ENCODE results near the gene SELENOW.
"Not testable (repeated sequence)": the region's sequence is repeated elsewhere in the genome, so short reads cannot be mapped to it uniquely, and the experiment has no call there.

SELENOW gene

DNA sequence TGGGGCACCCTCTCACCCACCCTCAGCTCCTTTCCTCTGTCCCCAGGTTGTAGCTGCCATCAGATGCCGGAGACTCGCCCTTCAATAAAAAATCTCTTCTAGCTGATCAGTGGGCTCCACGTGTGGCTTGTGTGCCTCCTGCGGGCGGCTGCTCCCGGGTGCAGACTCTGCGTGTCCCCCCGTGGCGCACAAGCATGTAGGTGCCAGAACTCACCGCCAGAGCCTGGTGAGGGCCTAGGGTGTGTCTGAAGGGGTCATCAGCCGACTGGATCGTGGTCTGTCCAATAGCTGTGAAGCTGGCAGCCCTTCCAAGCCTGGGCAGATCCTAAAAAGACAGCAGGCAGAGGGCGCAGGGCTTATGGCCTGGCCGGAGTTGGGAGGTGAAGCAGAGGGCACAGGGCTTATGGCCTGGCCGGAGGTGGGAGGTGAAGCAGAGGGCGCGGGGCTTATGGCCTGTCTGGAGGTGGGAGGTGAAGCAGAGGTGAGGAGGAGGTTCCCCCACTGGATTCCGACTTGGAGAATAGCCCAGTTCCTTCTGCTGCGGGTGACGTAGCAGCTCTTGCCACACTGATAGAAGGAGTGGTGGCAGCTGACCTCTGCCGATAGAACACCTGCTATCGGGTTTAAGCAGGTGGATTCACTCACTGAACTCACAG is 21.4 kb upstream of the SELENOW start:
- DNase-seq: no peak

DNA sequence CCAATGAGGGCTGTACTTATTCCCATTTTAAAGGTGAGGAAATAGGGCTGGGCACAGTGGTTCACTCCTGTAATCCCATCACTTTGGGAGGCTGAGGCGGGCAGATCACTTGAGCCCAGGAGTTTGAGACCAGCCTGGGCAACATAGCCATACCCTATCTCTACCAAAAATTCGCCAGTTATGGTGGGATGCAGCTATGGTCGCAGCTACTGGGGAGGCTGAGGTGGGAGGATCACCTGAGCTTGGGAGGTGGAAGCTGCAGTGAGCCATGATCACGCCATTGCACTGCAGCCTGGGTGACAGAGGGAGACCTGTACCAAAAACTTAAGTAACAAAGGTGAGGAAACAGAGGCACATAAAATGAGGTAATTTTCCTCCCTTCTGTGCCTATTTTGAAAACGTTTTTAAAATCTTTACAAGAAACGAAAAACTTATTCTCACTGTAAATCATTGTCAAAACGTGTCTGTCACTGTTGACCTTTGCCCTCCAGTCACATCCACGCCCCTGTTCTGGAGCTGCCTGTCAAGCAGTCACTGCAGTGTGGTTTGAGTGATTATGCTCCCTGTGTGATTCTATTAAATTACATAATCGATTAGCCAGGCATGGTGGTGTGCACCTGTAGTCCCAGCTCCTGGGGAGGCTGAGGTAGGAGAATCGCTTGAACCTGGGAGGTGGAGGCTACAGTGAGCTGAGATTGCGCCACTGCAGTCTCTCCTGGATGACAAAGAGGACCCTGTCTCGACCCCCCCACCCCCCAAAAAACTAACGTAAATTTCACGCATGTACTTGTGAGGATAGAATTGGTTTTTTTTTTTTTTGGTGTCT is 20.7 kb upstream of the SELENOW start:
- DNase-seq: no peak

DNA sequence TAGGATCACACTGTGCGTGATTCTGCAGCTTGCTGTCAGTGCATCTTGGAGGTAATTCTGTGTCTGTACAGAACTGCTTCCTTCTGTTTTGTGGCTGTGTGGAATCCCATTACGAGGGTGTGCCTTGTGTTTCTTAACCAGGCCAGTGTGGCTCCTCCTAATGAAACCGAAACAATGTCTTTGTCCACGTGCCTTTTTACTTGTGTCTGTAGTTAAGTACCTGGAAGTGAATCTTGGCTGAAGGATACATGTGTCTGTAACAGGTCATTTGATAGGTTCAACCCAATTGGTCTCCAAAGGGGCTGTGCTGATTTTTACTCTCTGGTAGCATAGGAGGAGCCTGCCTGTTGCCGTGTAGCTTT is 20.1 kb upstream of the SELENOW start:
- DNase-seq: no peak

DNA sequence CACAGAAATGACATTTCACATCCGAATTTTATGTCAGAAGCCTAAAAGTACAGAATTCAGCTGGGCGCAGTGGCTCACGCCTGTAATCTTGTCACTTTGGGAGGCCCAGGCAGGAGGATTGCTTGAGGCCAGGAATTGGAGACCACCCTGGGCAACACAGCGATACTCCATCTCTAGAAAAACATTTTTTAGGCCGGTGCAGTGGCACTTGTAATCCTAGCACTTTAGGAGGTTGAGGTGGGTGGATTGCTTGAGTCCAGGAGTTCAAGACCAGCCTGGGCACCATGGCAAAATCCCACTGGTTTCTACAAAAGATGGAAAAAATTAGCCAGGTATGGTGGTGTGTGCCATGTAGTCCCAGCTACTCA is 17.9 kb upstream of the SELENOW start:
- DNase-seq: no peak

DNA sequence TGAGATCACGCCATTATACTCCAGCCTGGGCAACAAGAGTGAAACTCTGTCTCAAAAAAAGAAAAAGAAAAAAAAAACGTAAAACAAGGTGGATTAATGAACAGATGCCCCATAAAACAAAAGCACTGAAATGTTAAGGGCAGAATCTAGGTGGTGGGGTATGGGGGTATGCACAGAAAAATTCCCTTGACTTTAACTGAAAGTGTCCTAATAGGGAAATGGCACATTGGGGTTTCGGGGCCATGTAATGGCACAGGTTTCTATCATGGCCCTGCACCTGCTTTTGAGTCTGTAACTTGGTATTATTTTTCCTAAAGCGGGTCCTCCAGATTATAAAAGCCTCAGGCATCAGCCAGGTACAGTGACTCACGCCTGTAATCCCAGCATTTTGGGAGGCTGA is 16.9 kb upstream of the SELENOW start:
- DNase-seq: no peak

DNA sequence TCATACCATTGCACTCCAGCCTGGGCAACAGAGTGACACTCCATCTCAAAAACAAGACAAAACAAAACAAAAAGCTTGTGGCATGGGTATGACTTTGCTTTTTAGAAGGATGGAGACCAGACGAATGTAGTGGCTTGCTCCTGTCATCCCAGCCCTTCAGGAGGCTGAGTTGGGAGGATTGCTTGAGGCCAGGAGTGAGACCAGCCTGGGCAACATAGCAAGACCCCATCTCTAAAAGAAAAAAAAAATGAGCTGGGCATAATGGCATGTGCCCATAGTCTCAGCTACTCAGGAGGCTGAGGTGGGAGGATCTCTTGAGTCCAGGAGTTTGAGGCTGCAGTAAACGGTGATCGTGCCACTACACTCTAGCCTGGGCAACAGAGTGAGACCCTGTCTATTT is 16.4 kb upstream of the SELENOW start:
- no peak for DNase-seq

DNA sequence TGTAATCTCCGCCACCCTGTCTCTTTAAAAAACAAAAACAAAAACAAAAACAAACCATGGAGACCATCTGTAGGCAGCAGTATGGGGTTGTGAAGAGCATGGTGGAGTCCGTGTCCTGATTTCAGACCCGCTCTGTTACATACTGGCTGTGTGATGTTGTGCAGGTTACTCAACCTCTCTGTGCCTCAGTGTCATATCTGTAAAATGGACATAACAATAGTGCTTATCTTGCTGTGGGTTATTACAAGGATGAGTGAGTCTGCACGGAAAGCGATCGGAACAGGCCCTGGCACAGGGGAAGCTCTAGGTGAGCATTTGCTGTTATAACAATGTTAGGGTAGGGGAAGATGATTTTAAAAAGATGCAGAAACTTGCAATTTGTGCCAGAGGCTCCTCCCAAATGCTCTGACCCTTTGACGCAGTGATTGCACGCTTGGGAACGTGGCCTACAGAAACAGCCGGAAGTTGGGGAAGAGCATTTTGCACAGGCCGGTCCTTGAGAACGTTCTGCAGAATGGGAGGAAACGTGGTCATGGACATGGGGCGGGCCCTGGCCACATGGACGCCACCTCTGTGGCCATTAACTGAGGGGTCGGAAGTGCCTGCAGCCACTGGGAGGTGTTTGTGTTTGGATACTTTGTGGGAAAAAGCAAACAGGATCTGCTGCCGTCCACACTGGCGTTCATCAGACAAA is 15.7 kb upstream of the SELENOW start:
- no peak for DNase-seq

DNA sequence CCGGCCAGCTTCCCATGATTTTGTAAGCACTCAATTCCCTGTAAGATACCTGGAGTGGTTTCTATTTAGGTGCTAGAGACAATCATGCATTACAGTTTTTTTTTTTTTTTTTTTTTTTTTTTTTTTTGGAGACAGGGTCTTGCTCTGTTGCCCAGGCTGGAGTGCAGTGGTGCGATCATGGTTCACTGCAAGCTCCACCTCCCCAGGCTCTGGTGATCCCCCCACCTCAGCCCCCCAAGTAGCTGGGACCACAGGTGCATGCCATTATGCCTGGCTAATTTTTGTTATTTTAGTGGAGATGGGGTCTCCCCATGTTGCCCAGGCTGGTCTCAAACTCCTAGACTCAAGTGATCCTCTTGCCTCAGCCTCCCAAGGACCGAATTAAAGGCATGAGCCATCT is 13.8 kb upstream of the SELENOW start:
- DNase-seq: not testable (repeated sequence)

DNA sequence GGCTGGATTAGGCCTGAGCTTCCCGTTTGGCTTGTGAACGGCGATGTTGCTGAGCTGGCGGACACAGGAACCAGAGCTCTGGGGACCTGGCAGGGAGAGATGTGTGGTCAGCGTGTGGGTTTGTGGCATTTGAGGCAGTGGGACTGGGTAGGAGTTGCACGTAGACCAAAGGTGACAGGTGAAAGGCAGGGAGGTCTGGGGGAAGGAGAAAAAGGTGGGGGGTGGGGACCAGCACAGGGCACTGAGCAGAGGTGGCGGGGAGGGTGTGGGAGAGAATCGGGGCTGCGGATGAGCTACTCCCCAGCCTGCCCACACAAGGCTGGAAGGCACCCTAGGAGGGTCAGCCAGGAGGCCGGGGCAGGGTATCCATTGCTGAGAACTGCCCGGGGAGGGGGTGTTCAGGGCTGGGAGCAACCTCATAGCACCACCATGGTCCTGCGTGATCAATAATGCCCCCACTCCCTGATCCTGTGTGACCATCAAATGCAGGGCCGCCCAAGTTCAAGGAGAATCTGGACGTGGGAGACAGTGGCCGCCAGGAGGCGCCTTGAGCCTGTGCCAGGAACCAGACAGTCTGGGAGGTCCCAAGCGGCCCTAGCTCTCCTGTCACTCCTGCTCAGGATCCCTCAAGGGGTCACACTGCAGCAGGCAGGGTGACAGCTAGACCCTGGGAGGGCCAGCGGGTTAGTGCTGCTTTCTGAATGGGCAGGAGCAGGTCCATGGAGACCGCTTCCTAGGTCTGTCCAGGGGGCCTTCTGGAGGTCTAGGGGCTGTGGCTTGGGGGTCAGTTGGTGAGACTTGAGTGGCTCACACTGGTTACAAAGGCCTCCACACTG is 12.8 kb upstream of the SELENOW start:
- DNase-seq: peak; percentile 57

DNA sequence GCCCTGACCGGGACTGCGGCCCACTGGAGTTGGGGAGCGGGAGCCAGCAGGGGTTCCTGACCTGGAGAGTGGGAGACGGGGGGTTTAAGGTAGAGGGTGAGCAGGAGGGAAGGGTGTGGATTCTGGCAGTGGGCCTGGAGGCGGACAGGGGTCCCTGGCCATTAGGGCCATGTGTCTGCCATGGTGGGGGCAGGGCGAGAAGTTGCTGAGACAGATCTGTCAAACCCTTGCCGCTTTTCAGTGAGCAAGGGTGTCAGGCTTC is 12.2 kb upstream of the SELENOW start:
- no peak for DNase-seq

DNA sequence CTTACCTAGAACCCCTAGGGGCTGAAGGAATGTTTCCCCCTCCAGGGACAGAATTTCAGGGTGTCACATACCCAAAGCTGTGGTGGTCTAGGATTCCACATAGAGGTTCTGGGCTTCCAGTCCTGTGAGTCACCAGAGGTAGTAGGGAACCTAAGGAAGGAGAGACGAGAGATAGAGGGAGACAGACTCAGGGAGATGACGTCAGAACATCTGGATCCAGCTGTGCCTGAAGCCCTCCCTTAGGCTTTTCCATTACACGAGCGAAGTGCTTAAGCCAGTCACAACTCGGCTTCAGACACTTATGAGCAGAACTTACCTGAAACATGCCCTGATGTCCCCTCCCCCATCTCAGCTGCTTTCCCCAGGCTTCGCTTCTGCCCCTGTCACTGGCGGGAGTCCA is 11.8 kb upstream of the SELENOW start:
- DNase-seq: no peak

DNA sequence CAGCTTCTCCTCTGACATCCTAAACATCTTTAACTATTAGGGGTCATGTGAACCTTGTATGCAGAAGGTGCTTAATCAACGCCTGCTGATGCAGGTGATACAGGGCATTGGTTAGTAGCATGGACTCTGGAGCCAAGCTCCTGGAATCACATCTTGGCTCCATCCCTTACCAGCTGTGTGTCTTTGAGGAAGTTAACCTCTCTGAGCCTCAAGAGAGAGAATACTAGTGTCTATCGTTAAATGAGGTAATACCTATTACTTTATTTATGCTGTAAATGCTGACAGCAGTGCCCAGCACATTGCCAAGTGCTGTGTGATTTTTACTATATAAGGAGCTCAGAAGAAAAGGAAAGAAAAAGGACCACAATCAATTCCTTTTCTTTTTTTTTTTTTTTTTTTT is 11.2 kb upstream of the SELENOW start:
- no peak for DNase-seq

DNA sequence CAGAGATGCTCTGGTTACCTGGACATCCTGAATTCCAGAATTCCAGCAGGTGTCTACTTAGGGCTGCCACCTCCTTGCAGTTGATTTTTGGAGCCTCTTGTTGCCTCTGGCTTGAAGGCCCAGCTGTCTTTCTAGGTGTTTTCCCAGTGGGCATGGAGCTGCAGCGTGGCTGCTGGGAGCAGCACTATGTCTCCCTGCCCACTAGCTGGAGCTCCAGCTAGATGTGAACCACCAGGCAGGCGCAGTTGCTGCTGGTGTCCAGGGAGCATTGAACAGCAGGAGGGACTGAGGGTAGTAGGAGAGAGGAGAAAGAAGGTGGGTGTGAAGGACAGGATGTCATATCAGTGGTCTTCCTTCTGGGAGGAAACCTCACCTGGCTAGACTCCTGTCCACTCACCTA is 9.9 kb upstream of the SELENOW start:
- no peak for DNase-seq

DNA sequence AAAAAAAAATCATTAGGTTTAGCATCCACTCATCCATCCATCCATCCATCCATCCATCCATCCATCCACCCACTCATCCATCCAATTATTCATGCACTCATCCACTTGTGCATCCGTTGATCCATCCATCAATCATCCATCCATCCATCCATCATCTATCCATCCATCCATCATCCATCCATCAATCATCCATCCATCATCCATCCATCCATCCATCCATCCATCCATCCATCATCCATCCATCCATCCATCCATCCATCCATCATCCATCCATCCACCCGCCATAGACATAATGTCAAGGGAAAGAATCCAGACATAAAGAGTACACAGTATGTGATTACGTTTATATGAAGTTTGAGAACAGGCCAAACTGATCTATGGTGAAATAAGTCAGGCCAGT is 9.0 kb upstream of the SELENOW start:
- no peak for DNase-seq

DNA sequence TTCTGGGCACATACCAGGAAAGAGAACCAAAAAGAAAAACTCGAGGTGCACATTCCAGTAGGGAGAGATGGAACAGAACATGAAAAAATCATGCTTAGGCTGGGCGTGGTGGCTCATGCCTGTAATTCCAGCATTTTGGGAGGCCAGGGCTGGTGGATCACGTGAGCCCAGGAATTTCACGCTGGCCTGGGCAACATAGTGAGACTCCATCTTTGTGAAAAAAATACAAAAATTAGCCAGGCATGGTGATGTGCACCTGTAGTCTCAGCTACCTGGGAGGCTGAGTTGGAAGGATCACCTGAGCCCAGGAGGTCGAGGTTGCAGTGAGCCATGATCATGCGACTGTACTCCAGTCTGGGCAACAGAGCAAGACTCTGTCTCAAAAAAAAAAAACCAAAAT is 7.2 kb upstream of the SELENOW start:
- DNase-seq: not testable (repeated sequence)

DNA sequence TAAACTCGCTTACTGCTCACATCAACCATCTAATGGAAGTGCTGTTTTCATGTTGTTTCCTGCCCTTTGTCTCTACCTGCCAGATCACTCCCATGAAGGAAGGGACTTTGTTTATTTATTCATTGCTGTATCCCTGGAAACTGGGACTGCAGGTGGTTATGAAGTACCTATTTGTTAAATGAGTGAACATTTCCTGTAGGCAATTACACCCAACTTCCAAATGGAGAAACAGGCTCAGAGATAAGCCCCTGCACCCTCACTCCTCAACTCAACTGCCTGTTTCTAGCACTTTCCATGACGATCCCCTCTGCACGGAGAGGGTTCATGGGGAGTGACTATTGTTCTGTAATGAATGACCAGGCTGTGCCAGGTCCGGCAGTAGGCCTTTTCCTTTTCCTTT is 1.9 kb upstream of the SELENOW start:
- DNase-seq: no peak

DNA sequence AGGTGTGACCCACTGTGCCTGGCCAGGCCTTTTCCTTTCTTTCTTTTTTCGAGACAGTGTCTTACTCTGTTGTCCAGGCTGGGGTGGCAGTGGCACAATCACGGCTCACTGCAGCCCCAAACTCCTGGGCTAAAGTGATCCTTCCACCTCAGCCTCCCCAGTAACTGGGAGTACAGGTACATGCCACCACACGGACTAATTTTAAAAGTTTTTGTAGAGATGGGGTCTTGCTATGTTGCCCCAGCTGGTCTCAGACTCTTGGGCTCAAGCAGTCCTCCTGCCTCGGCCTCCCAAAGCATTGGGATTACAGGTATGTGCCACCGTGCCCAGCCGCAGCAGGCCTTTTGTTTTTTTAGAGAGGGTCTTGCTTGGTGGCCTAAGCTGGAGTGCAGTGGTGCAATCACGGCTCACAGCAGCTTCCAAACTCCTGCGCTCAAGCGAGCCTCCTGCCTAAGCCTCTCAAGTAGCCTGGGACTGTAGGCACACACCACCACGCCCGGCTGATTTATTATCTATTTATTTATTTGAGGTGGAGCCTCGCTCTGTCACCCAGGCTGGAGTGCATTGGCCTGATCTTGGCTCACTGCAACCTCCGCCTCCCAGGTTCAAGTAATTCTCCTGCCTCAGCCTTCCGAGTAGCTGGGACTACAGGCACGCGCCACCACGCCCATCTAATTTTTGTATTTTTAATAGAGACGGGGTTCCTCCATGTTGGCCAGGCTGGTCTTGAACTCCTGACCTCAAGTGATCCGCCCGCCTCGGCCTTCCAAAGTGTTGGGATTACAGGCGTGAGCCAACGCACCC is 1.1 kb upstream of the SELENOW start:
- not testable (repeated sequence) for DNase-seq

DNA sequence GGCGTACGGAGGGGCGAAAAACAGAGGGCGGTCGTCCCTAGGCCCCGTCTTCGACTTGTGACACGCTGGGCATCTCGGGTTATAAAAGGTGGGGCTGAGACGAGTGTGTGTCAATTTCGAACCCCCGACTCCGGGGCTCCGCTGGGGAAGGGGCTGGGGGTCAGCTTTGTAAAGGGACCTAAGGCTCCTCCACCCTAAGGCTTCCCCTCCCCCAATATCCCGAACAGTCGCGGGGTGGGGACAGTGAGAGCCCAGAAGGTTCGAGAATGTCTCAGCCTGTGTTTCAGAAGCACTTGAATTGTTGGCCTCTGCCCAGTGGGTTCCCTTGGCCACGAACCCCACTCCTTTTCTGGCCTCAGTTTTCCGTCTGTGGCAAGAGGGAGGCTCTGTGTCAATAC is 450 bp downstream of the SELENOW start:
- peak; percentile 9 for DNase-seq

DNA sequence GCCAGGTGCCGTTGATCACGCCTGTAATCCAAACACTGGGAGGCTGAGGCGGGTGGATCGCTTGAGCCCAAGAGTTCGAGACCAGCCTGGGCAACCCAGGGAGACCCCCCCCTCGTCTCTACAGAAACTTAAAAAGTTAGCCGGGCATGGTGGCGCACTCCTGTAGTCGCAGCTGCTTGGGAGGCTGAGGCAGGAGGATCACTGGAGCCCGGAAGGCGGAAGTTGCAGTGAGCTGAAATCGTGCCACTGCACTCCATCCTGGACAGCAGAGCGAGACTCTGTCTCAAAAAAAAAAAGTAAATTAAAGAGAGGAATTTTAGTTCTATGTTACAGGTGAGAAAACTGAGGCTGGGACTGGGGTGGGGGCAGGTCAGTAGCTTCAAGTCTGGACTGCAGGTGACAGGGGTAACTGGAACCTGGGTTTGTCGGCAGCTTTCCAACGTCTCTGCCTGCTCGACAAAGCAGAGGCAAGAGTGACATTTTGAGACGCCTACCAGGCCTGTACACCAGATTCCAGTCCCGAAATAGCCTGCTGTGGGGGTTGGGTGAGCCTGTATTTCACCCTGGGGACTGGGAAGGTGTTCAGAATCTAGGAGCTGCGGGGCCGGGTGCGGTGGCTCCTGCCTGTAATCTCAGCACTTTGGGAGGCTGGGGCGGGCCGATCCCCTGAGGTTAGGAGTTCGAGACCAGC is 1.2 kb downstream of the SELENOW start:
- DNase-seq: no peak

DNA sequence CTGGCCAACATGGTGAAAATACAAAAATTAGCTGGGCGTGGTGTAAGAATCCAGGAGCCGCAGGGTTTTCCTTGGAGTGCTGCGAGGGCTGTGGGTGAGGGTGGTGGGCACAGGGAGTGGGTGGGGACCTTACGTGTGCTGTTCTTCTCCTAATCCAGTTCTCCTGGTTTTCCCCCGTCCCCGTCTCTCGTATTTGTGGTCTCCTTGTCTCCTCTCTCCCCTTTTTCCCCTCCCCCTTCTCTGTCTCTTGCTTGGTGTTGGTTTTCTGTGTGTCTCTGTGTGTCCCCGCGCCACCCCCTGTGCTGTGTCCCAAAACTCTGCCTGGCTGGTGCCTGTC is 1.7 kb downstream of the SELENOW start:
- no peak for DNase-seq

DNA sequence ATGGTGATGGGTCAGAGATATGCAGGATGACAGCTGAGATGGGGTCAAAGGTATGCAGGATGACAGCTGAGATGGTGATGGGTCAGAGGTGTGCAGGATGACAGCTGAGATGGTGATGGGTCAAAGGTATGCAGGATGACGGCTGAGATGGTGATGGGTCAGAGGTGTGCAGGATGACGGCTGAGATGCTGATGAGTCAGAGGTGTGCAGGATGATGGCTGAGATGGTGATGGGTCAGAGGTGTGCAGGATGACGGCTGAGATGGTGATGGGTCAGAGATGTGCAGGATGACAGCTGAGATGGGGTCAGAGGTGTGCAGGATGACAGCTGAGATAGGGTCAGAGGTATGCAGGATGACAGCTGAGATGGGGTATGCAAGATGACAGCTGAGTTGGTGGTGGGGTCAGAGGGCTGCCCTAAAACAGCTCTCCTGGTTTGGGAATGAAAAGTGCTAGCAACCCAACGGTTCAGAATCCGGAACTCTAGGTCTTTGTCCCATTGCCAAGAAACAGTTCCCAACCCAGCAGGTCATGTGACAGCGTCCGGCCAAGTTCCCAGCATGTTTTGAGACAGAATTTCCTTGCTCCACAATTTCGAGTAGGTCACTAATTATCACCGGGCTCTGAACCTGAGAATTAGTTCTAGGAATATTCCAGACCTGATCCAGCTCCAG is 3.2 kb downstream of the SELENOW start:
- DNase-seq: no peak

DNA sequence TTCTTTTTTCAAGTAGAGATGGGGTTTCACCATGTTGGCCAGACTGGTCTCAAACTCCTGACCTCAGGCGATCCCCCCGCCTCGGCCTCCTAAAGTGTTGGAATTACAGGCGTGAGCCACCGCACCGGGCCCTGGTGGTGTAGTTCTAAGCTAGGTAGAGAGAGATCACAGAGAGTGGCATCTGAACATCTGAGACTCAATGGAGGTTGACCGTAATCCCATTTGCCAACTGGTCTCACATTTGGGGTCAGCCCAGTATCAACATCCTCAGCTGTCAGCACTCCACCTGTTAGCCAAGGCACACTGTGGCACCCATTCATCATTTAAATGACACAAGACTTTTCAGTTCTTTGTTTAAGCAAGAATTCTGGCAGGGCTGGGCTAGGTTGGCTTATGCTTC is 8.1 kb downstream of the SELENOW start:
- no peak for DNase-seq

Data from hematopoietic multipotent progenitor cell treated with erythropoietin and hydrocortisone succinate and interleukin-3 and kit ligand, for 8 days (in vitro differentiated cells).